Stimulated activated naive CD8-positive, alpha-beta T cell treated with anti-CD3 and anti-CD28 coated beads, Interleukin-15, Interleukin-2, amounts not matched to agents 100 ng/mL and 50 ng/mL, for 24 hours (primary cell): Measurements from ENCODE around the gene LRMDA.

ENCODE experiments used
- H3K27ac Mint-ChIP-seq: one replicate; pipeline ENCODE4 v1.8.0; 2021; ENCODE audit warnings: mild to moderate bottlenecking, mixed read lengths
- H3K27me3 Mint-ChIP-seq: one replicate; pipeline ENCODE4 v1.8.0; 2021; ENCODE audit warnings: mixed read lengths
- H3K36me3 Mint-ChIP-seq: one replicate; pipeline ENCODE4 v1.8.0; 2021; ENCODE audit warnings: low read depth, mixed read lengths
- H3K4me1 Mint-ChIP-seq: one replicate; pipeline ENCODE4 v1.8.0; 2021; ENCODE audit warnings: low read depth, mixed read lengths
- H3K4me3 Mint-ChIP-seq: one replicate; pipeline ENCODE4 v1.8.0; 2021; ENCODE audit warnings: mild to moderate bottlenecking, mixed read lengths
- H3K9me3 Mint-ChIP-seq: one replicate; pipeline ENCODE4 v1.8.0; 2021; ENCODE audit warnings: mixed read lengths

The LRMDA gene

GRCh38 chr10:75688506-75689300 is 257.3 kb downstream of the LRMDA start:
- H3K4me1 Mint-ChIP-seq = no peaks in the 10 kb centered on the region
- H3K27ac Mint-ChIP-seq = no peak overlapping the region
- H3K9me3 Mint-ChIP-seq = peaks cover 4% of the 10 kb centered on the region
- no peaks in the 10 kb centered on the region for H3K27me3 Mint-ChIP-seq
- H3K4me3 Mint-ChIP-seq = no peak overlapping the region
- H3K36me3 Mint-ChIP-seq = no peaks in the 10 kb centered on the region

- H3K27me3 Mint-ChIP-seq = peaks cover 4% of the 10 kb centered on the region
- H3K9me3 Mint-ChIP-seq = no peaks in the 10 kb centered on the region
- no peaks in the 10 kb centered on the region for H3K36me3 Mint-ChIP-seq
- H3K4me3 Mint-ChIP-seq = no peak overlapping the region
- no peaks in the 10 kb centered on the region for H3K4me1 Mint-ChIP-seq
- no peak overlapping the region for H3K27ac Mint-ChIP-seq
Observed at GRCh38 chr10:75693489-75693888, 262.1 kb downstream of the LRMDA start.

GRCh38 chr10:75694269-75694668 is 262.8 kb downstream of the LRMDA start:
- peaks cover 4% of the 10 kb centered on the region for H3K27me3 Mint-ChIP-seq
- no peaks in the 10 kb centered on the region for H3K4me1 Mint-ChIP-seq
- H3K36me3 Mint-ChIP-seq = no peaks in the 10 kb centered on the region
- H3K9me3 Mint-ChIP-seq = no peaks in the 10 kb centered on the region
- H3K4me3 Mint-ChIP-seq = no peak overlapping the region
- H3K27ac Mint-ChIP-seq = no peak overlapping the region

- no peak overlapping the region for H3K27ac Mint-ChIP-seq
- H3K27me3 Mint-ChIP-seq = peaks cover 4% of the 10 kb centered on the region
- no peaks in the 10 kb centered on the region for H3K9me3 Mint-ChIP-seq
- H3K4me3 Mint-ChIP-seq = no peak overlapping the region
- H3K4me1 Mint-ChIP-seq = no peaks in the 10 kb centered on the region
- H3K36me3 Mint-ChIP-seq = no peaks in the 10 kb centered on the region
Observed at GRCh38 chr10:75694790-75695189, 263.4 kb downstream of the LRMDA start.

GRCh38 chr10:75695994-75696393 is 264.6 kb downstream of the LRMDA start:
- Mint-ChIP-seq H3K9me3 (no peaks in the 10 kb centered on the region), H3K27ac (no peak overlapping the region), H3K4me1 (no peaks in the 10 kb centered on the region)

GRCh38 chr10:75696536-75696935 is 265.1 kb downstream of the LRMDA start:
- Mint-ChIP-seq H3K36me3 (no peaks in the 10 kb centered on the region), H3K4me1 (no peaks in the 10 kb centered on the region), H3K4me3 (no peak overlapping the region), H3K27me3 (peaks cover 4% of the 10 kb centered on the region), H3K9me3 (no peaks in the 10 kb centered on the region), H3K27ac (no peak overlapping the region)

More at GRCh38 chr10:75695994-75696393, 264.6 kb downstream of the LRMDA start:
- no peaks in the 10 kb centered on the region for H3K36me3 Mint-ChIP-seq
- no peak overlapping the region for H3K4me3 Mint-ChIP-seq
- peaks cover 4% of the 10 kb centered on the region for H3K27me3 Mint-ChIP-seq

GRCh38 chr10:75703191-75703854 is 271.9 kb downstream of the LRMDA start:
- Mint-ChIP-seq H3K4me3 (no peak overlapping the region), H3K27ac (no peak overlapping the region), H3K4me1 (no peaks in the 10 kb centered on the region), H3K36me3 (no peaks in the 10 kb centered on the region), H3K9me3 (peaks cover 3% of the 10 kb centered on the region), H3K27me3 (peaks cover 14% of the 10 kb centered on the region)

GRCh38 chr10:75705426-75705825 is 274.0 kb downstream of the LRMDA start:
- Mint-ChIP-seq H3K4me1 (no peaks in the 10 kb centered on the region), H3K36me3 (no peaks in the 10 kb centered on the region), H3K4me3 (no peak overlapping the region), H3K27ac (no peak overlapping the region), H3K9me3 (peaks cover 3% of the 10 kb centered on the region), H3K27me3 (peaks cover 28% of the 10 kb centered on the region)

- no peak overlapping the region for H3K4me3 Mint-ChIP-seq
- peaks cover 3% of the 10 kb centered on the region for H3K9me3 Mint-ChIP-seq
- H3K36me3 Mint-ChIP-seq = no peaks in the 10 kb centered on the region
- no peak overlapping the region for H3K27ac Mint-ChIP-seq
- no peaks in the 10 kb centered on the region for H3K4me1 Mint-ChIP-seq
- H3K27me3 Mint-ChIP-seq = peaks cover 30% of the 10 kb centered on the region
Observed at GRCh38 chr10:75707080-75707840, 275.8 kb downstream of the LRMDA start.

- H3K27ac Mint-ChIP-seq = no peak overlapping the region
- H3K4me3 Mint-ChIP-seq = no peak overlapping the region
- H3K27me3 Mint-ChIP-seq = peaks cover 38% of the 10 kb centered on the region
- H3K9me3 Mint-ChIP-seq = peaks cover 3% of the 10 kb centered on the region
- H3K36me3 Mint-ChIP-seq = no peaks in the 10 kb centered on the region
- no peaks in the 10 kb centered on the region for H3K4me1 Mint-ChIP-seq
Observed at GRCh38 chr10:75708060-75708459, 276.6 kb downstream of the LRMDA start.

- no peaks in the 10 kb centered on the region for H3K4me1 Mint-ChIP-seq
- no peak overlapping the region for H3K4me3 Mint-ChIP-seq
- H3K9me3 Mint-ChIP-seq = peaks cover 3% of the 10 kb centered on the region
- peaks cover 44% of the 10 kb centered on the region for H3K27me3 Mint-ChIP-seq
- H3K36me3 Mint-ChIP-seq = no peaks in the 10 kb centered on the region
- H3K27ac Mint-ChIP-seq = no peak overlapping the region
Observed at GRCh38 chr10:75709245-75709644, 277.8 kb downstream of the LRMDA start.

GRCh38 chr10:75709811-75710210 is 278.4 kb downstream of the LRMDA start:
- Mint-ChIP-seq H3K27me3 (peaks cover 40% of the 10 kb centered on the region), H3K27ac (no peak overlapping the region), H3K4me3 (no peak overlapping the region), H3K4me1 (no peaks in the 10 kb centered on the region), H3K36me3 (no peaks in the 10 kb centered on the region), H3K9me3 (peaks cover 3% of the 10 kb centered on the region)

- no peak overlapping the region for H3K4me3 Mint-ChIP-seq
- no peaks in the 10 kb centered on the region for H3K9me3 Mint-ChIP-seq
- H3K27ac Mint-ChIP-seq = no peak overlapping the region
- no peaks in the 10 kb centered on the region for H3K36me3 Mint-ChIP-seq
- H3K27me3 Mint-ChIP-seq = peaks cover 38% of the 10 kb centered on the region
- no peaks in the 10 kb centered on the region for H3K4me1 Mint-ChIP-seq
Observed at GRCh38 chr10:75712242-75712880, 280.9 kb downstream of the LRMDA start.

- Mint-ChIP-seq H3K27ac (no peak overlapping the region), H3K36me3 (no peaks in the 10 kb centered on the region), H3K9me3 (no peaks in the 10 kb centered on the region), H3K4me1 (no peaks in the 10 kb centered on the region), H3K27me3 (peaks cover 18% of the 10 kb centered on the region), H3K4me3 (no peak overlapping the region)
Observed at GRCh38 chr10:75716506-75716905, 285.1 kb downstream of the LRMDA start.
